Urothelium cell line (cell line): ENCODE measurements around the gene PIK3C2B.
"Not testable (repeated sequence)": the region's sequence is repeated elsewhere in the genome, so short reads cannot be mapped to it uniquely, and the experiment has no call there.

Source experiments
- DNase-seq: peaks from one replicate; pipeline ENCODE4 v3.0.0; 2011; ENCODE audit warnings: low spot score, mixed read lengths
- FAIRE-seq: peaks from 2 replicates; lab custom pipeline; 2011; peaks lifted over from hg19 to GRCh38; lab: Jason Lieb, UNC

PIK3C2B gene

GRCh38 chr1:204509186-204509635 lies 14.6 kb upstream of the PIK3C2B start:
- FAIRE-seq = no peak
- DNase-seq = no peak

GRCh38 chr1:204507317-204508105 lies 12.9 kb upstream of the PIK3C2B start:
- FAIRE-seq = no peak
- DNase-seq = peak; percentile 32

GRCh38 chr1:204506969-204507316 lies 12.3 kb upstream of the PIK3C2B start:
- FAIRE-seq = no peak
- peak; percentile 45 for DNase-seq

GRCh38 chr1:204506201-204506968 lies 11.8 kb upstream of the PIK3C2B start:
- FAIRE-seq (no peak), DNase-seq (peak; percentile 47)

- no peak for FAIRE-seq
- no peak for DNase-seq
Measured at GRCh38 chr1:204505674-204506200, 11.1 kb upstream of the PIK3C2B start.

- DNase-seq (no peak), FAIRE-seq (no peak)
Measured at GRCh38 chr1:204503913-204504519, 9.4 kb upstream of the PIK3C2B start.

GRCh38 chr1:204503122-204503912 lies 8.7 kb upstream of the PIK3C2B start:
- DNase-seq (peak; percentile 27), FAIRE-seq (no peak)

GRCh38 chr1:204502241-204502640 lies 7.6 kb upstream of the PIK3C2B start:
- FAIRE-seq (no peak), DNase-seq (no peak)

GRCh38 chr1:204499511-204500468 lies 5.2 kb upstream of the PIK3C2B start:
- FAIRE-seq = no peak
- DNase-seq = no peak

GRCh38 chr1:204498981-204499380 lies 4.4 kb upstream of the PIK3C2B start:
- FAIRE-seq (no peak), DNase-seq (no peak)

- DNase-seq (no peak), FAIRE-seq (no peak)
Measured at GRCh38 chr1:204495777-204496176, 1.2 kb upstream of the PIK3C2B start.

- FAIRE-seq = no peak
- DNase-seq = no peak
Measured at GRCh38 chr1:204495078-204495753, 611 bp upstream of the PIK3C2B start.

- FAIRE-seq (no peak), DNase-seq (peak; percentile 59)
Measured at GRCh38 chr1:204493984-204494280, 673 bp downstream of the PIK3C2B start.

- FAIRE-seq = no peak
- DNase-seq = peak; percentile 43
Measured at GRCh38 chr1:204493145-204493983, 1.2 kb downstream of the PIK3C2B start.

GRCh38 chr1:204491655-204492054 lies 3.0 kb downstream of the PIK3C2B start:
- no peak for DNase-seq
- FAIRE-seq = no peak

- DNase-seq (no peak), FAIRE-seq (no peak)
Measured at GRCh38 chr1:204487256-204487615, 7.4 kb downstream of the PIK3C2B start.

GRCh38 chr1:204486513-204487255 lies 7.9 kb downstream of the PIK3C2B start:
- DNase-seq, FAIRE-seq: not testable (repeated sequence)

GRCh38 chr1:204483791-204484190 lies 10.8 kb downstream of the PIK3C2B start:
- no peak for FAIRE-seq

More at GRCh38 chr1:204483791-204484190, 10.8 kb downstream of the PIK3C2B start:
- no peak for DNase-seq
